Fibroblast of the aortic adventitia (primary cell): Measurements from ENCODE around the gene ARPP21. TPM values are rescaled to one million over a fixed set of nuclear protein-coding genes. Genes with fewer than 3 reads are reported as not detected.
"Not testable (repeated sequence)": the region's sequence is repeated elsewhere in the genome, so short reads cannot be mapped to it uniquely, and the experiment has no call there.

Source experiments
- DNase-seq: peaks from one replicate; pipeline ENCODE4 v3.0.0-alpha.2; 2010; ENCODE audit warnings: low read depth
- H3K4me3 ChIP-seq: 2 replicates; pipeline ENCODE4 v1.5.1; 2011; ENCODE audit warnings: low read depth, mild to moderate bottlenecking, control low read depth, low read length, moderate library complexity
- CTCF ChIP-seq: IDR thresholded peaks from 2 replicates; pipeline ENCODE4 v1.5.1; 2011; ENCODE audit warnings: mild to moderate bottlenecking, low read length, control low read depth, inconsistent platforms; ENCODE audit not compliant: insufficient read depth
- total RNA-seq: library from RNA; depleted of rRNA; stranded (reverse); fragments of >200 nt; gene quantifications from 2 replicates; pipeline ENCODE4 v1.2.3, GENCODE V29; 2012; ENCODE audit warnings: low replicate concordance

ARPP21 gene
- total RNA-seq, 1 donor = 0.90 TPM

DNA sequence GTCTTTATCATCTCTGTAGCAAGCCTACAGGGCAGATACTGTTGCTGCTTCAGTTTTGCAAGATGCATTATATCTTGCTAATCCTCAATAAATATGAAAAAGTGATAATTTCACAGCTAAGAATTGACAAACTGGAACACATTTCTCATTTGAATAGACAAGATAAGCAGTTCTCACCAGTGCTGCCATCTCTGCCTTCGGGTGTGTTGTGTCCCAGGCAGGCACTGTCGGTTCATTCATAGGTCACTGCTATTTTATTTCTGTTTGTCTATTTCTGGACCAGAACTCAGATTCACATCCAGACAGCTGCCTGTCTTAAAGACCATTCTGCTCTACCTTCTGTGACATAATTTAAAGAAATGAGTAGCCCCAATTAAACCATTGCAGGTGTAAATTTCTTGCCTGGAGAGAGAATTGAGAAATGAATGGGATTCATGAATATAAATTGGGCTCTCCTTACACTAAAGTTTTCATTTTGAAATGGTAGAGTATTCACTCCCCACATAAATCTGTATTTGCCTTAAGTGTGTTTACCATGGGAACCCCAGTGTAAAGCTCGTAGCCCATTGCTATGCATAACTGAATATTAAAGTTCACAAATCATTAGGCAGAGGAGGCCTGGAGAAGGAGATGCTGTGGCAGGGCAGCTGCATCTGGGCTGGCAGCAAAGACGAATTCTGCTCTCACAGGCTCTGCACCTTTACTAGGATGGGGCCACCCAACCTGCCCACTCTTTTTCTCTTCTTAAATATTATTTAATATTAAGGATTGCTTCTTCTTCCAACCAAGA, 149.9 kb downstream of the ARPP21 start:
- no peak for TF ChIP-seq CTCF
- H3K4me3 ChIP-seq = no peak overlapping the region
- no peak for DNase-seq

- no peak for TF ChIP-seq CTCF
- no peak overlapping the region for H3K4me3 ChIP-seq
- DNase-seq = no peak
Observed at GRCh38 chr3:35790764-35791163, 151.4 kb downstream of the ARPP21 start.

- no peak for TF ChIP-seq CTCF
- H3K4me3 ChIP-seq = no peak overlapping the region
- DNase-seq = no peak
Observed at GRCh38 chr3:35793667-35794066, 154.3 kb downstream of the ARPP21 start.

- TF ChIP-seq CTCF = no peak
- DNase-seq = no peak
Observed at GRCh38 chr3:35800960-35801459, 161.7 kb downstream of the ARPP21 start.

GRCh38 chr3:35814531-35814930, 175.2 kb downstream of the ARPP21 start:
- no peak overlapping the region for H3K4me3 ChIP-seq
- peak; percentile 45 for DNase-seq
- no peak for TF ChIP-seq CTCF

More at GRCh38 chr3:35800960-35801459, 161.7 kb downstream of the ARPP21 start:
- no peak overlapping the region for H3K4me3 ChIP-seq

- not testable (repeated sequence) for H3K4me3 ChIP-seq, DNase-seq
Observed at GRCh38 chr3:35815796-35816195, 176.5 kb downstream of the ARPP21 start.

GRCh38 chr3:35817216-35817615, 177.9 kb downstream of the ARPP21 start:
- no peak for TF ChIP-seq CTCF
- no peak for DNase-seq
- H3K4me3 ChIP-seq = no peak overlapping the region
